Lung (tissue), 12 donors: ENCODE data around the gene KCND1. TPM values are rescaled to one million over a fixed set of nuclear protein-coding genes. Genes with fewer than 3 reads are reported as not detected.

Experiments
- ATAC-seq: fragments of 200-7000 bp; cut with Tn5 transposase; one replicate; pipeline ENCODE4 v1.9.1; 2020; ENCODE audit warnings: moderate number of reproducible peaks; ENCODE audit not compliant: insufficient read depth, low FRiP score
- DNase-seq, 3 donors: peaks; one replicate each; pipeline ENCODE4 v3.0.0-alpha.2; 2013 to 2017
- H3K27ac ChIP-seq, 2 donors: one replicate each; pipeline ENCODE4 v1.5.1; 2013; ENCODE audit warnings: mild to moderate bottlenecking in 2 of 2, moderate library complexity in 2 of 2, control low read depth in 1 of 2, inconsistent platforms in 1 of 2, low read depth in 1 of 2, low read length in 1 of 2
- H3K27me3 ChIP-seq, 3 donors: one replicate each; pipeline ENCODE4 v1.5.1; 2013; ENCODE audit warnings: low read length in 2 of 3; ENCODE audit not compliant: control insufficient read depth in 3 of 3, insufficient read depth in 3 of 3
- H3K36me3 ChIP-seq, 4 donors: one replicate each; pipeline ENCODE4 v1.5.1; 2013; ENCODE audit warnings: low read length in 4 of 4, mild to moderate bottlenecking in 1 of 4, moderate library complexity in 1 of 4; ENCODE audit not compliant: control insufficient read depth in 4 of 4, insufficient read depth in 4 of 4
- H3K4me1 ChIP-seq, 5 donors: one replicate each; pipeline ENCODE4 v1.5.1; 2013; ENCODE audit warnings: low read length in 5 of 5, mild to moderate bottlenecking in 2 of 5, moderate library complexity in 1 of 5; ENCODE audit not compliant: control insufficient read depth in 5 of 5, insufficient read depth in 5 of 5
- H3K4me3 ChIP-seq: one replicate; pipeline ENCODE4 v1.5.1; 2013; ENCODE audit warnings: mild to moderate bottlenecking, control low read depth, moderate library complexity
- H3K9ac ChIP-seq, 2 donors: one replicate each; pipeline ENCODE4 v1.5.1; 2013; ENCODE audit warnings: low read length in 2 of 2, control low read depth in 1 of 2; ENCODE audit not compliant: insufficient read depth in 1 of 2
- H3K9me3 ChIP-seq, 4 donors: one replicate each; pipeline ENCODE4 v1.5.1; 2013; ENCODE audit warnings: low read length in 3 of 4, mild to moderate bottlenecking in 1 of 4, moderate library complexity in 1 of 4; ENCODE audit not compliant: control insufficient read depth in 4 of 4, insufficient read depth in 3 of 4
- CTCF ChIP-seq: IDR thresholded peaks from 2 replicates; pipeline ENCODE4 v1.5.1; 2012; ENCODE audit warnings: mild to moderate bottlenecking; ENCODE audit errors: control extremely low read depth, extremely low read depth
- WGBS, 2 donors: extraction: QIAGEN DNeasy Blood & Tissue Kit; methylation state at CpG; one replicate each; pipeline ENCODE4 v1.1.7; 2013; 5-methylcytosine and 5-hydroxymethylcytosine counted together
- polyA plus RNA-seq, 2 donors: library from polyadenylated mRNA; stranded (reverse); fragments of 200-250 nt; gene quantifications; one replicate each; pipeline ENCODE4 v1.2.1, GENCODE V29; 2013
- total RNA-seq, 2 donors: library from RNA; depleted of rRNA in 1 of 2; stranded (reverse); fragments of >200 nt in 1 of 2; gene quantifications; one replicate each; pipeline ENCODE4 v1.2.1, GENCODE V29; 2014 to 2021
- donor health status: control.
- donor health status: control.
- donor health status: Bipolar disorder and iron deficiency.
- donor health status: healthy.
- donor health status: DM: yes; HTN: yes; CAD: no.

Gene KCND1
- total and polyA plus RNA-seq, 4 donors = 0.65 to 1.7 (median 1.3) TPM

- H3K9ac ChIP-seq = no peak overlapping the region
- 90 to 100% methylated on average over 3 to 5 of the region's 5 CpGs for WGBS, 2 donors
- no peak overlapping the region for H3K4me3 ChIP-seq
- no peaks in the 10 kb centered on the region for H3K4me1 ChIP-seq
- no peak for TF ChIP-seq CTCF
- DNase-seq (no peak), ATAC-seq (no peak)
- H3K9me3 ChIP-seq = peaks cover 0 to 3% (median under 1%) of the 10 kb centered on the region in 4 donors
- no peak overlapping the region for H3K27ac ChIP-seq
- no peaks in the 10 kb centered on the region for H3K27me3 ChIP-seq
- H3K36me3 ChIP-seq = peaks cover 6 to 31% (median 12%) of the 10 kb centered on the region in 4 donors
Observed at GRCh38 chrX:48978226-48978625, 6.6 kb upstream of the KCND1 start.

DNA sequence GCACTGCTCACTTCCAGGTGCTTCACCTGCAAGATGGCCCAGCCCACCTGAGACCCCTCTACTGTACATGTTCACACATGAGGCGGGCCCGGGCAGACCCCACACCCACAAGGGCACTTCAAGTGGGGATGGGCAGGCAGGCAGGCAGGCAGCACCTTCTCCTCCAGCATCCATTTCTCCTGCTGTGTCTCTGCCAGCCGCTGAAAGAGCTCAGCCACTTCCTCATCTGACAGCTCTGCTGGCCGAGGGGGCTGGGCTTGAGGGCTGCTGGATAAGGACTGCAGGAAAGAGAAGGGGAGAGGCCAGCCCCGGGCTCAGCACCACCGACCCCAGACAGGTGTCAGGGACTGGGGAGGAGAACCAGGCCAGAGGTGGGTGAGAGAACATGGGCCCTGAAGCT lies 4.4 kb upstream of the KCND1 start:
- H3K27me3 ChIP-seq = no peaks in the 10 kb centered on the region
- H3K36me3 ChIP-seq = peaks cover 2 to 18% (median 9%) of the 10 kb centered on the region in 4 donors
- TF ChIP-seq CTCF = no peak
- H3K4me3 ChIP-seq = no peak overlapping the region
- no peak overlapping the region for H3K9ac ChIP-seq
- DNase-seq = no peak
- 39 to 62% methylated on average over 4 to 6 of the region's 6 CpGs for WGBS, 2 donors
- ATAC-seq = no peak
- peaks cover 0 to 9% (median 0%) of the 10 kb centered on the region in 5 donors for H3K4me1 ChIP-seq
- H3K27ac ChIP-seq = no peak overlapping the region
- peaks cover 0 to 3% (median under 1%) of the 10 kb centered on the region in 4 donors for H3K9me3 ChIP-seq

- DNase-seq = no peak
- no peak overlapping the region for H3K9ac ChIP-seq
- no peak for ATAC-seq
- H3K4me3 ChIP-seq = no peak overlapping the region
- no peak overlapping the region for H3K27ac ChIP-seq
- no peaks in the 10 kb centered on the region for H3K27me3 ChIP-seq
- H3K4me1 ChIP-seq = peaks cover 0 to 9% (median 0%) of the 10 kb centered on the region in 5 donors
- H3K36me3 ChIP-seq = peaks cover 2 to 15% (median 8%) of the 10 kb centered on the region in 4 donors
- WGBS, 2 donors = 85 to 100% methylated on average over 3 to 5 of the region's 5 CpGs
- H3K9me3 ChIP-seq = peaks cover 0 to 3% (median 0%) of the 10 kb centered on the region in 4 donors
- TF ChIP-seq CTCF = no peak
Observed at GRCh38 chrX:48975541-48975940, 3.9 kb upstream of the KCND1 start.

DNA sequence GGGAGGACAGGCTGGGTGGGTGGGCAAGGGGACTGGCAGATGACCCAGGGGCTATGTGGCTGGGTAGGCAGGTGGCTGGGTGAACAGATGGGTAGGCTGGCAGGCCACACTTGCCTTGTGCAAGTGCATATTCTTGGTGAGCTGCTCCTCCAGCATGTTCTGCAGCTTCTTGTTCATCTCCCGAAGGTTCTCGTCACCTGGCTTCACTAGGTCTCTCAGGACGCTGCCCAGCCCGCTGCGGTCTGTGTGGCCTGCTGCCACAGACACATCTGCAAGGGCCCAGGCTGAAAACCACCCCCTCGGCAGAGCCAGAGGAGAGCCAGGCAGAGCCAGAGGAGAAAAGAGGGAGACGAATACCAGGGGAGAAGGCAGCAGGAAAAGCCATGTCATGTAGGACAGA lies 3.4 kb upstream of the KCND1 start:
- DNase-seq = no peak
- Histone ChIP-seq H3K9me3 (peaks cover 0 to 3% (median 0%) of the 10 kb centered on the region in 4 donors), H3K9ac (no peak overlapping the region), H3K4me3 (no peak overlapping the region), H3K36me3 (peaks cover 2 to 15% (median 8%) of the 10 kb centered on the region in 4 donors), H3K27ac (no peak overlapping the region), H3K4me1 (peaks cover 0 to 9% (median 0%) of the 10 kb centered on the region in 5 donors), H3K27me3 (no peaks in the 10 kb centered on the region)
- no peak for TF ChIP-seq CTCF
- 84 to 95% methylated on average over 6 to 7 of the region's 7 CpGs for WGBS, 2 donors
- ATAC-seq = no peak
